SW480 (cell line): Measurements from ENCODE around the gene RNF32.
"Not testable (repeated sequence)": the region's sequence is repeated elsewhere in the genome, so short reads cannot be mapped to it uniquely, and the experiment has no call there.

Experiments
- DNase-seq: peaks from one replicate; pipeline ENCODE4 v3.0.0-alpha.2; 2016; ENCODE audit warnings: low spot score

Gene RNF32

DNA sequence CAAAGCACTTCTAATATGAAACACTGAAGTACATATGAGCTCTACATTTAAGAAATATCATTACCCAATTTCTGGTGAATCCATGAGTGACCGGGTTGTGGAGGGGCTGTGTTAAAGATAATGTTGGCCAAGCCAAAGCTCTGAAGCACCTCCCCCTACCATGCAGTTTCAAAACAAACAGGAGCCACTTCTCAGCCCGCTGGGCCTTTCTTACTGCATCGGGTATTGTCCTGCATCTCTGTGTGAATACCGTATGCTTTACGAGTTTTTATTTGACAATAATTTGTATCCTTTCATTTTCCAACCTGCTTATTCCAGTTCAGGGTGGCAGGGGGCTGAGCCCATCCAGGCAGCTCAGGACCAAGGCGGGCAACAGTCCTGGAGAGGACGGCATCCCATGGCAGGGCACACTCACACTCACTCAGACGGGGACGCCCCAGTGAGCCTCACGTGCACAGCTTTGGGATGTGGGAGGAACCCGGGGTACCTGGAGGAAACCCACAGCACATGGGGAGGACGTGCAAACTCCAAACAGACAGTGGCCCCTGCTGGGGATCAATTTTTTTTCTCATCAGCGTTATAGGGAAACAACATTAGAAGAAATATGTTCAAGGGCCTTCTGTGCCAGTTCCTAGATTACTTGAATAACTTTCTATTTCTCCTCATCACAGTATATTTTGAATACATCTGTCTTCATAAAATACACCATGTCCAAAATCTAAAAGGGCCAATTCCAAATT lies 1.9 kb downstream of the RNF32 start:
- DNase-seq, result no peak

DNA sequence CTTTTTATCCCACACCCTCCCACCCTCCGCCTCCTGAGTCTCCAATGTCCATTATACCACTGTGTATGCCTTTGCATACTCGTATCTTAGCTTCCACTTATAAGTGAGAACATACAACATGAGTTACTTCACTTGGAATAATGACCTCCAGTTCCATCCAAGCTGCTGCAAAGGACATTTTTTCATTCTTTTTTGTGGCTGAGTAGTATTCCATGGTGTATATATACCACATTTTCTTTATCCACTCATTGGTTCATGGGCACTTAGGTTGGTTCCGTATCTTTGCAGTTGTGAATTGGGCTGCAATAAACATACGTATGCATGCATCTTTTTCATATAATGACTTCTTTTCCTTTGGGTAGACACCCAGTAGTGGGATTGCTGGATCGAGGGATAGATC lies 6.8 kb downstream of the RNF32 start:
- DNase-seq, result not testable (repeated sequence)

DNA sequence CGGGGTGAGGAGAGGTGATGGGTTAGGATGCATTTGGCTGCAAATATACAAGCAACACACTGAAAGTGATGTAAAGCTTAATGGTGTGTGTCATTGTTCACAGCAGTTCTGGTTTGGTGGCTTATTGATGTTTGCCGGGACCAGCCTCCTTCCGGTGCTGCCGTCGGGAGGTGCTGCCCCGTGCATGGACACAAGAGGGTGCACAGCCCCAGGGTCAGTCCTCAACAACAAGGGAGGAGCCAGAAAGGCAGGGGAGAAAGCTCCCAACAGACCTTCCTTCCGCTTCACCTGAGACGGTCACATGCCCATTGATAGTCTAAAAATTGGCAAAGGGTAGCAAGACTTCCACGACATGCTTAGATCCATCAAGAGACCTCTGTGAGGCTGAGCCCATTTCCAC lies 9.5 kb downstream of the RNF32 start:
- peak; percentile 31 for DNase-seq

DNA sequence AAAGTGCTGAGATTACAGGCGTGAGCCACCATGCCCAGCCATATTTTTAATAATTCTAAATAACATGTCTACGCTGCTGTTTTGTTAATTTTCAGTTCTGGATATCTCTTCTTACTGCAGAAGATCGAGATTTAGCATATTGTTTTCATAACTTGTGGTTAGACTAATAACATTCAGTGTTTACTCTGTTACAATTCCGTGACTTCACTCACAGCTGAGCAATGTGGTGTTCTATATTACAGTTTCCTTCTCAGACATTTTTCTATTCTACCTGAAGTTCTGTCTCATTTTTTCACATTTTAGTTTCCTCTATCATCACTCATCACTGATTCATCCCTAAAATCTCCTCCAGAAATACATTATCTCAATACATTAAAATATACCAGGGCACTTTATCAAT lies 10.9 kb downstream of the RNF32 start:
- no peak for DNase-seq

DNA sequence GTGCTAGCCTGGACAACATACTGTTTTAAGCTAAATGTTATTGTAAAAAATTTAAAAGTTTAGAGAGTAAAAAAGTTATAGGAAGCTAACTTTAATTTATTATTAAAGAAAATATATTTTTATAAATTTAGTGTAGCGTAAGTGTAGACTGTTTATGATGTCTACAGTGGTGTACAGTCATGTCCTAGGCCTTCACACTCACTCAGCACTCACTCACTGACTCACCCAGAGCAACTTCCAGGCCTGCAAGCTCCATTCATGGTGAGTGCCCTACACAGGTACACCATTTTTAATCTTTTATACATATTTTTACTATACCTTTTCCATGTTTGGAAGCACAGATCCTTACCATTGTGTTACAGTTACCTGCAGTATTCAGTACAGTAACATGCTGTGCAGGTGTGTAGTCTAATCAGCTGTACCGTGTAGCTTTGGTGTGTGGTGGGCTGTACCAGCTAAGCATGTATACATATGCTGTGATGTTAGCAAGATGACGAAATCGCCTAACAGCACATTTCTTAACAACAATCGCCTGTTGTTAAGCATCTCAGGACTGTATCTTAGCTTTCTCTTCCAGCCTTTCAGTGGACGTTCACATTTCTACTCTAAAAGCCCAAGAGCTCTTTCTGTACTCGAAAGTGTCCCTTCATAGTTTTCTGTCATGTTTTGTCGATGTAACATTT lies 12.5 kb downstream of the RNF32 start:
- no peak for DNase-seq

DNA sequence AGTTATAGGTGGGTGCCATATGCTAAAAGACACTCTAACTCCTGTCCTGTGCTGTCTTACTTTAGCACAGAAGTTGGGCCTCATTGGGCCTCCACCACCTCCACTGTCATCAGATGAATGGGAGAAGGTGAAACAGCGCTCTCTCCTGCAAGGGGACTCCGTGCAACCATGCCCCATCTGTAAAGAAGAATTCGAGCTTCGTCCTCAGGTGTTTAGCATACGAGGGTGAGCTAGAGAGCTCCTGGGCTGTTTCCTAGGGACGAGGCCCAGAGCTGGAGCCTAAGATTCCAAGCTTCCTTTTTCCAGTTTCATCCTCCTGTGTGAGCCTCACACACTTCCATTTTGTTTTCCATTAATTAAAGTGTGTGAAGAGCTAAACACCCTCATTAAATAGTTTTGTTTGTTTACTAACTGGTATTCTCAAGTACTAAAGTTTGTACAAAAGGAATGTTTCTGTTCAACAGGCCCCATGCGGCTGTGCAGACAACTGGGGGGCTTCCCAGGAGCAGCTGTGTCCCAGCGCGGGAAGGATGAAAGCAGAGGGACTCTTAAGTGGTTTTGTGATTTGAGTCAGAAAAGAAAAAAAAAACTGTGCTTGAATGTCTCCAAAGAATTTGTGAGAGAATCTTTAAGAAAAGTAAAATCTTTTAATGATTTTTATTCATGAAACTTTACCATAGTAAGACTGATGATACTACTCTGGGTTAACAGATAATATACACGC lies 14.1 kb downstream of the RNF32 start:
- DNase-seq, result no peak

DNA sequence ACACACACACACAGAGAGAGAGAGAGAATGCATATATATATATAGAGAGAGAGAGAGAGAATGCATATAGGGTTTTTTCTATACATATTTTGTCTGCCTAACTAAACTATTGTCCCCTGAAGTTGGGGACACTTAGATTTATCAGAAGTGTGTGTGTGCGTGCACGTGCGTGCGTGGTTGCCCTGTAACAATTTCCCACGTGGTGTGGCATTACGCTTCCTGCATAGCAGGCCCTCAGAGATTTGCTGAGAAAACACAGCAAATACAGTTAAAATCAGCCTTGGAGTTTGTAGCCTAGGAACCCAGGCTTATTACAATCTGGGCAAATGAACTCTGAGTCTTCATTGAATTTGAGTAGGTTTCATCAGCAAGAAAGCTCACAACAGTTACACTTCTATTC lies 14.7 kb downstream of the RNF32 start:
- no peak for DNase-seq

DNA sequence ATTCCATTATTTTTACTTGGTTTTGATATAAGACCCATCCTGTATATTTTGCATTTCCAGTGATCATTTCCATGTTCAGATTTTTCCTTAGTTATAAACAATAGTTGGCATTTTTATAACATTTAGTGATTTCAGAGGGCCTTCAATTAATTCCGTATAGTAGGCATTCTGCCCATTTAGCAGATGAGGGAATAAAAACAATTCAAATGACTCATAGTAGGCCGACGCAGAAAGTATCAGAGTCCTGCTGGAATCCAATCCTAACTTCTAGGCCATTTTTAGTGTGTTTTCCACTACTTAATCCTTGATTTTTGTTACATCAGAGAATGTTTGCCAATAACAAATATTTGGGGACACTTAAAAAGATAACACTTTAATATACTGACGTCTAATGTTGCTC lies 15.4 kb downstream of the RNF32 start:
- DNase-seq, result no peak

DNA sequence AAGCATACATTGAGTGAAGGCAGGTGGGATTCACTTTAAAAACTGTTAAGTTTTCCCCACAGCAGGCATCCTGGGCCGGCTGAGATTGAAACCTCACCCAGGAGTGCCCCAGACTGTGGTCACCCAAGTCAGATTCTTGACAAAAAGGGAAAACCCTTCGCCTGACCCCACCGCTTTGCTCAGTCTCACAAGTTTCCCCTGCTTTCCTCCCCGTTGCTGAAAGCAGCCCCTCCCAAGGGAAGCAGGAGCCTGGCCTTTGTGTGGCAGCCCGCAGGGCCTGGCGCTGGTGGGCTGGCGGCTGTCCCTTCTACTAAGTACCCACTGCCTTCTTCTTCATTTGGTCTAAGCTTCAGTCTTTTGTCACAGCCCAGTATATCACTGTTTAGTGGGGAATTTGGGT lies 16.0 kb downstream of the RNF32 start:
- DNase-seq, result no peak

DNA sequence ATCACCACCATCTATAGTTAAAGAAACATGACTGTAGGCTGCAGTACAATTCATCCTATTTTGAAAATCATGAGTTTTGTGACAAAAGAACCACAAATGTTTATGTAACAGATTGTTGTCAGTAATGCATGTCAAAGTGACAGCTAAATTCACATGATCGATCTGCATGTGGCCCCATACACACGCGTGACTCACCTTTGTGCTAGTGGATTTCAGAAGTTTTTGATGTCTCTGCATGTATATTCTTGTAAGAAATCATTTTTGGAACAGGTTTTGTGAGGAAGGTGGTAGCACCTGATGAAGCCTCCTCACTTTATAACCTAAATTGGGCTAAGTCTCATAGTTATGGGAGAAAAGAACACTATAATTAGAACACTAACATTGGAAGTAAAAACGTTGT lies 17.1 kb downstream of the RNF32 start:
- DNase-seq, result no peak

DNA sequence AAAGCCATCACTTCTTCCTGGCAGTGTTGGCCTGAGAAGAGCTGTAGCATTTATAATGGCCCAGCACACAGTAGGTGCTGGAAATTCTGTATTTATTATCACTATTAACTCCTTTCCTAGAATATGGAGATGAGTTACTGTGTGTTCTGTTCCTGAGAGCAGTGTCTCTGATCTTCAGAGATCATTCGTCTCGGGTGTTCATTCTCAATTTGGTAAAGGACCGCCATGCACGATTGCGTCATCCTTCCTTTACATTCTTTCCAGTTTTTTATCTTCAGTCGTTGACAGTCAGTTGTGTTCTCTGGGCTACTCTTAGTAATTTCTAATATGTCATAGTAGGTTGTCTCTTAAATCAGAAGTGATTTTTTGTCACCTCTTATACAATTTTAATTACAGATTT lies 18.6 kb downstream of the RNF32 start:
- DNase-seq, result no peak

DNA sequence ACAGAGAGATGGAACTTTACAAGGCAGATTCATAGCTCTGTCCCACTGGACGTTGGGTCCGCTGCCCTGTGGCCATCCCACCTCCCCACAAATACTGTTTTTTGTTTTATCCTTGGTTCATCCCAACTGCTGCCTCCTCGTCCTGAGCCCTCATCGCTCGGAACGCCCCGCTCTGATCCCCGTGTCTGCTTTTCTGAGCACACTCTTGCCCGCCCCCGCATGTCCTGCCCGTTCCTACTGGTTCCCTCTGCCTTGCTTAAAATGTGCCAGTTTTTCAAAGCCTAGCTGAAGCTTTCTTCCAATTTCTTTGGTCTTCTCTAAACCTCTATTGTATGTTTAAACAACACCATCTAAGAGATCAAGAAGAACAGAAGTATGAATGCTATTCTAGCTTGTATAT lies 19.4 kb downstream of the RNF32 start:
- DNase-seq, result no peak

DNA sequence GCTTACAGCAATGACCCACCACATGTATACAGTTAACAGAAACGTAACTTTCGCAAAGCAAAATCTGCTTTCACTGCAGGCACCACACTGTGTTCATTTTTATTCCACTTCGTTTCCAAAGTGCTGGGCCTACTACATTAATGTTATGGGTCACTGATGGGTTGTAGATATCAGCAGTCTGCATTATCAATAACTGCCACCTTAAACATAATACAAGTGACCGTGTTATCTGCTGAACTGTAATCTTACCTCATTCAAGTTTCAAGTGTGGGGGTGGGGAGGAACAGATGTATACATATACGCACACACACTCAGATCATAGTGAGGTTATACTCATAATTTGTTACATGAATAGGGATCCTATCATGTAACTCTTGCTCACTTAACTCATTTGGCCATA lies 21.1 kb downstream of the RNF32 start:
- no peak for DNase-seq

DNA sequence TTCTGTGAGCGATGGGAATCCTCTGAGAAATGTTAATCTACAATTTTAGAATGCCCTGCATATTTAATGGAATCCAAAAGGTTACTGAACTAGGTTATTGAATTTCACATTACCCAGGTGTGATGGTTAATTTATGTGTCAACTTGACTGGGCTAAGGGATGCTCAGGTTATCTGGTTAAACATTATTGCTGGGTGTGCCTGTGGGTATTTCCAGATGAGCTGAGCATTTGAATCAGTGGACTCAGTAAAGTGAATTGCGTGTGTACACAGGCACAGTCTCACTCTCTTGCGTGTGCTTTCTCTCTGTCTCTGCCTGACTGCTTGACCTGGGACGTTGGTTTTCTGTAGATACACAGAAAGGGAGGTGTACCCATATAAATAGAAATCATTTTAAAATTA lies 21.7 kb downstream of the RNF32 start:
- no peak for DNase-seq

DNA sequence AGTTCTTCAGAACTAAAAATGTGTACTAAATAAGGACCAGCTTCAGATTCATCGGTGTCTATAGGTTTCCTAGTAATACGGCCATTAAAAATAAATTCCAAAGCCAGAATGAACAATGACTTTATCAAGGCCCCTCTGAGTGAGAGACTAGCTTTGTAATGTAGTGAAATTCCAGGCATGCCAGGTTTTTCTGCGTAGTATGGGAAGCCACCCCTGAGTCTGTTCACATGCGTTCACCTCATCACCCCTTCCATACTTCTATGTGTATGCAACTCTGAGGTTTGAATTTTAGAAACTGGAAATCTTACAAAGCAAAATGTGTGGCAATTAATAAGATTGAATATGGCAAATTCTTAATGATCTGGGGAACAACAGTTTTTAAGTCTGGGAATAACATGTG lies 24.5 kb downstream of the RNF32 start:
- DNase-seq, result no peak

DNA sequence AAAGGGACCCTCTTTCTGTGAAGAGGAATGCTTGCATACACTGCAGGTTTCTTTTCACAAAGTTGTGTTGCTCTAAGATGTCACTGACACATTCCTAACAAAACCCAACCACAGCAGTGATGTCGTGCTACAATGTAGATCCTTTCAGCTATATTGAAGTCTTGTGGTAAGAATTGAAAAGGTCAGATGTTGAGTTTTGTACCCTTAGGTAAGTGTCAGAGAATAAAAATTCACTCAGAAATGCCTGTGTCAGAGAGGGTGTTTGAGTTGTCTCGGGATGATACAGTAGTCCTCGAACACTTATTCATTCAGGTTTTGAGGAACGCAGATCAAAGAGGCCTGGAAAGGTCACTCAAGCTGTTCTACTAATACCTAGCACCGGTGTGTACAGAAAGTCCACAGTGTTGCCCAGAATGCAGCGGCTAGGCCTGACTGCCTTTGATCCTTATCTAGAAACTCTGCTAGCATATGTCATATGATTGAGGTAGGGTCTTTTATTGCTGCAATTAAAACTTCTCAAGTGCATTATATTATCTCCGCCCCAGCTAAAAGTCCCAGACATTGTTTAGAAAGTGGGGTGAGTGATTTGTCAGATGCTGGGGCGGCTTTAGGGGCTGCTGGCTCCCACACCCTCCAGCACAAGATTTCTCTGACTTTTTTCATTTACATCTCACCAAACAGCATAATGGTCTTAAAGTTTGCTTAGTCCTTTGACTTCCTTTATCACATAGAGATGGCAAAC lies 26.0 kb downstream of the RNF32 start:
- DNase-seq, result no peak

DNA sequence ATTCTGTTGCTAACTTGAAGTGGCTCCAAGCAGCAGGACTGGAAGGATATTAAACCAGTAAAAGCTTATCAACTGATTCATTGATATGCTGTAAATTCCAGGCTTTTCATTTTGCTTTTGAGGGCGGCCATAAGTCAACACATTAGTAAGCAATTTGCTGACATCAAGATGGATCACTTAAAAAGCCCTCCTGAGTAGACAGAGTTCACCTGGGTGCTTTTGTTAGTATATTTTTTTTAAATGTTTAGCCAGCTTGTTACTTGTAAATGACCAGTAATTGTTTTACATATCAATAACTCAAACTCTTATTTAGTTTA lies 26.5 kb downstream of the RNF32 start:
- DNase-seq, result no peak

DNA sequence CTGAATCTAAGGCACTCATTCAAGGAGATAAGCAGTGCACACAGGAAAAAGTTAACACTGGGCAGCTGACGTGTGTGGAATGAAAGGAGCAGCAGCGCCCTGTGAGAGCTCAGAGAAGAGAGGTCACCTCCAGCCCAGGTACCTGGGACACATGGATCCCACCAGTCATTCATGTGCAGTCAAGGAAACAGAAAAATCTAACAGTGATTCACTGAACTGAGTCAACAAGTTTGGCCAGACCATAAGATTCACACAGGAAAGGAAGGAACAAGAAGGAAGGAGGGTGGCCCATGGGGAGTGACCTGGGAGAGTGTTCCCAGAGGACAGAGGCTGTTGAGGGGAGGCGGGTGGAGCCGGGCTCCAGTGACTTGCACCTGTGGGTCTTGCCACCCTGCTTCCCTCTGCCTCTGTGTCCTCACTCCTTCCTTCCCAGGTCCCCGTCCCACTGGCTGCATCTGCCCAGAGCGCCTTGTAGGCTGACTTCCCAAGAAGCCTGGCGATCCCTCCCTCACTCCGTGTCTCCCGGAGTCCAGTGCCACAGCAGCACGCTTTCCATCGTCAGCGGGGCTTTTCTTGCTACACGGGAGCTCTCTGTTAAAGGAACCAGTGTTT lies 27.7 kb downstream of the RNF32 start:
- no peak for DNase-seq

DNA sequence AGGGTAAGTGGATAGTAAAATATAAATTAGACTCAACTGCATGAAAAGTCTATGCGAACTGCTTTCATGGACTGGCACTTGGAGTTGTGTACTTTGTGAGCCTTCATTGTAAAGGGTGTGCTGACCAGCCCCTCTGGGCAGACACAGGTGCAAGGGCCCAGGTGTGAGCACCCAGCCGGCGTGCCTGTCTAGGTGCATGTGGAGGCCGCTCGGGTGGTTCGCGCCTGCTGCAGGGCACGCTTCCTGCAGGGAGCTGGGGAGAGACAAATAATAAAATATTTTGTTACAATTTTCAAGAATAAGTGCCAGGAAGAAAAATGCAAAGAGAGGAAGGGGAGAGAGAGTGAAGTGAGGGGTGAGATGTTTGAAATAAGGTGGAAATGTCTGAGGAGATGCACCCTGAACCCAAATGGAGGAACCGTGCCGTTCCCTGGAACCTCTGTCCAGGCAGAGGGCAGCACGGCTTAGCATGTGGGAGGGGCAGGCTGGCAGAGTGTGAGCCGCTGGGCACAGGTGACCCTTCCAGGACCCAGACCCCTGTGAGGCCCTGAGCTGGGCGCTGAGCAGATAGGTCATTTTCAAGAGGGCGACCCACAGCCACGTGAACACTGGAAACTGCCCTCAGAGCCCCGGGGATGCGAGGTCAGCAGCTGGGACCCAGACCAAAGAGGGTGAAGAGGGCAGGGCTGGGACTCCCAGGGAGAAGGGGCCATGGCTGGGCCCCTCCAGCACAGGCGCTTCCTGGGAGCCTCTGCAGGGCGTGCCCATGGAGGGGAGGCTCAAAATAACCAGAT lies 28.7 kb downstream of the RNF32 start:
- no peak for DNase-seq

DNA sequence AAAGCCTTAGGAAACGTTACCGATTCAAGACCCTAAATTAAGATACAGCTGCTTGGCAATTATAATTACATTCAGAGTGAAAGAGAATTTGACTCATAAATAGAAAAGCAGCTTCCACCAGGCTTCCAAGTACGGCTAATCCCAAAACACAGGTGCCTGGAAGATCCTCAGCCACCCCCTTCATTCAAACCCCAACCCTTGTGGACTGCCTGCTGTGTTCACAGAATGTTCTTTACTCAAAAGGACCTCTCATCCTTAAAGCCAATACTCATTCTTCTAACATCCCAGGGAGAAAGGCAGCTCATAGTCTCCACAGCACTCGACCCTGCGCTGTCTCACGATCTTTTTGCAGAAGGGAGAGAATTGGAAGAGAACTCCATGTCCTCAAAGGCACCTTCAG lies 32.9 kb downstream of the RNF32 start:
- no peak for DNase-seq

DNA sequence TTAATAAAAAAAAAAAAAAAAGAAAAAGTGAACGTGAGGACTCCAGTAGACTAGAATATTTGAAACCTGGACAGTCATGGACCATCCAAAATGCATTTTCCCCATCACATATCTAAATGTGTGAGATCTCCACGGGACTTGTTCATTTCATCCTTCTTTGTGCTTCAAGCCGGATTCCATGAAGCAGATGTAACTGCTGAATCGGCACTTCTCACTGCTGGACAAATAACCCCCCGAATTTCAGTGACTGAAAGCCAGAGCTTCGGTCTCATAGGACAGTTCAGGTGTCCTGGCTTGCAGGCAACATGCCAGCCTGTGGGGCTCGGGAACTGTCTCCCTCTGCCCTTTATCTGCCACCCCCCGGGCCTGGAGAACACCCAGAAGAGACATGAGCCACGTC lies 33.3 kb downstream of the RNF32 start:
- no peak for DNase-seq

DNA sequence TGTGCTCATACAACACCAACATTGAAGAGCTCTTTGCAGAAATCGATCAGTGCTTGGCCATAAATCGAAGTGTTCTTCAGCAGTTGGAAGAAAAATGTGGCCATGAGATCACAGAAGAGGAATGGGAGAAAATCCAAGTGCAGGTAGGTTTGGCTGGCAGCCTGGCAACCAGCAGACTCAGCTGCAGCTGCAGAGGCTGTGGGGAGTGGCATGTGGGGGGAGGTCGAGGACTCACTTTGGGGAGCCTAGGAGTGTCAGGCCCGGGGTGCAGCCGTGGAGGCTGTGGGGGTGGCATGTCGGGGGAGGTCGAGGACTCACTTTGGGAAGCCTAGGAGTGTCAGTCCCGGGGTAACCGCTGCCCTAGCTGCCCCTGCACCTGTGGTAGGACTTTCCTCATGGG lies 35.1 kb downstream of the RNF32 start:
- no peak for DNase-seq
